HCT116 (cell line): ENCODE measurements around the gene TUT4. TPM values are rescaled to one million over a fixed set of nuclear protein-coding genes. Genes with fewer than 3 reads are reported as not detected.

ENCODE experiments used
- ATAC-seq: fragments of 200-7000 bp; cut with Tn5 transposase; 2 replicates; pipeline ENCODE4 v1.9.1; 2020; ENCODE audit warnings: mild to moderate bottlenecking, moderate library complexity
- BruUV-seq: library from RNA; stranded (reverse); fragments of 400-500 nt; replicated peaks from 2 replicates; lab custom pipeline; 2021; lab: Mats Ljungman, UMichigan
- CTCF ChIA-PET: fragments of 300-600 bp; sonication (Branson Sonifier 250); formaldehyde crosslinking; loops from one replicate; lab custom pipeline; 2021; ENCODE audit warnings: antibody characterized with exemption; lab: Charles Lee
- POLR2A ChIA-PET: fragments of 300-600, 350-600 bp; sonication (Branson Sonifier 250); formaldehyde crosslinking; loops from one replicate; lab custom pipeline; 2021; ENCODE audit warnings: antibody characterized with exemption; lab: Charles Lee
- RAD21 ChIA-PET, 2 experiments: fragments of 300-600 bp; sonication (Branson Sonifier 250); formaldehyde crosslinking; loops; one replicate each; lab custom pipeline; 2023; ENCODE audit warnings: low total read pairs in 2 of 2; ENCODE audit not compliant: uncharacterized antibody in 2 of 2, unreplicated experiment in 2 of 2, low non-redundant PET in 1 of 2; lab: Charles Lee
- DNase-seq: peaks from one replicate; pipeline ENCODE4 v3.0.0-alpha.2; 2010; ENCODE audit warnings: low read depth, low spot score
- H2AFZ ChIP-seq: fragments of 200-600 bp; shearing (Covaris generic), sonication (generic); 2 replicates; pipeline ENCODE4 v1.6.1; 2017; ENCODE audit warnings: low read depth, mixed run types, mixed read lengths, antibody characterized with exemption, low read length; ENCODE audit not compliant: poor library complexity, severe bottlenecking
- H3K27ac ChIP-seq: 2 replicates; pipeline ENCODE4 v1.5.1; 2012; ENCODE audit warnings: low read depth, low read length
- H3K27me3 ChIP-seq: fragments of 200-600 bp; sonication (generic); 2 replicates; pipeline ENCODE4 v1.6.1; 2016; ENCODE audit warnings: mixed run types, low read length, mixed read lengths; ENCODE audit not compliant: insufficient read depth
- H3K36me3 ChIP-seq, 2 experiments: fragments of 200-500 bp in 1 of 2; fragments of 200-600 bp in 1 of 2; sonication (Bioruptor generic) in 1 of 2; sonication (generic) in 1 of 2; 2 replicates each; pipeline versions ENCODE4 v1.5.1 to v1.6.1; 2014 to 2016; ENCODE audit warnings: low read length in 2 of 2, inconsistent platforms in 1 of 2, mixed read lengths in 1 of 2, mixed run types in 1 of 2; ENCODE audit not compliant: insufficient read depth in 2 of 2, control insufficient read depth in 1 of 2
- H3K4me1 ChIP-seq, 2 experiments: fragments of 200-600 bp in 1 of 2; sonication (generic) in 1 of 2; 2 replicates each; pipeline versions ENCODE4 v1.5.1 to v1.6.1; 2012 to 2017; ENCODE audit warnings: low read length in 2 of 2, inconsistent platforms in 1 of 2, mild to moderate bottlenecking in 1 of 2, mixed read lengths in 1 of 2, mixed run types in 1 of 2, moderate library complexity in 1 of 2; ENCODE audit not compliant: insufficient read depth in 2 of 2, control insufficient read depth in 1 of 2
- H3K4me2 ChIP-seq: fragments of 200-600 bp; sonication (generic); 2 replicates; pipeline ENCODE4 v1.6.1; 2017; ENCODE audit warnings: mixed run types, low read length, mixed read lengths
- H3K4me3 ChIP-seq, 2 experiments: fragments of 200-600 bp in 1 of 2; sonication (generic) in 1 of 2; replicated peaks in 1 of 2; 2 replicates each; pipeline ENCODE4 v1.5.1; 2011 to 2016; ENCODE audit warnings: low read length in 2 of 2, control low read depth in 1 of 2, low read depth in 1 of 2, mild to moderate bottlenecking in 1 of 2, mixed read lengths in 1 of 2, mixed run types in 1 of 2
- H3K79me2 ChIP-seq: fragments of 200-600 bp; sonication (generic); 2 replicates; pipeline ENCODE4 v1.6.1; 2017; ENCODE audit warnings: mild to moderate bottlenecking, mixed run types, low read length, moderate library complexity, mixed read lengths; ENCODE audit not compliant: insufficient read depth
- H3K9ac ChIP-seq: fragments of 200-600 bp; sonication (generic); 2 replicates; pipeline ENCODE4 v1.6.1; 2016; ENCODE audit warnings: low read length, mixed read lengths
- H3K9me2 ChIP-seq: fragments of 200-600 bp; sonication (generic), shearing (Covaris generic); 2 replicates; pipeline ENCODE4 v1.6.1; 2017; ENCODE audit warnings: mixed run types, mild to moderate bottlenecking, moderate library complexity; ENCODE audit not compliant: insufficient read depth
- H3K9me3 ChIP-seq, 2 experiments: fragments of 200-500 bp in 1 of 2; fragments of 200-600 bp in 1 of 2; sonication (Bioruptor generic) in 1 of 2; sonication (generic) in 1 of 2; 2 replicates each; pipeline ENCODE4 v1.6.1; 2014 to 2017; ENCODE audit warnings: low read length in 2 of 2, mixed read lengths in 2 of 2, inconsistent platforms in 1 of 2, low read depth in 1 of 2, mild to moderate bottlenecking in 1 of 2, mixed run types in 1 of 2, moderate library complexity in 1 of 2; ENCODE audit not compliant: control insufficient read depth in 1 of 2, insufficient read depth in 1 of 2
- H4K20me1 ChIP-seq: fragments of 200-600 bp; sonication (generic), shearing (Covaris generic); 2 replicates; pipeline ENCODE4 v1.6.1; 2017; ENCODE audit warnings: mixed run types, mild to moderate bottlenecking, moderate library complexity; ENCODE audit not compliant: insufficient read depth
- CEBPB ChIP-seq: IDR thresholded peaks from 2 replicates; pipeline ENCODE4 v1.6.1; 2012; ENCODE audit warnings: low read depth
- CTCF ChIP-seq, 3 experiments: fragments of 200-600 bp in 1 of 3; sonication (generic) in 1 of 3; IDR thresholded peaks in 2 of 3; conservative IDR thresholded peaks in 1 of 3; 2 replicates each; pipeline ENCODE4 v1.5.1; 2012 to 2017; ENCODE audit warnings: low read depth in 2 of 3, low read length in 2 of 3, antibody characterized with exemption in 1 of 3, borderline replicate concordance in 1 of 3, control low read depth in 1 of 3, mild to moderate bottlenecking in 1 of 3, mixed read lengths in 1 of 3, mixed run types in 1 of 3, moderate library complexity in 1 of 3; ENCODE audit not compliant: insufficient read depth in 1 of 3
- ELF1 ChIP-seq: IDR thresholded peaks from 2 replicates; pipeline ENCODE4 v1.6.1; 2012; ENCODE audit warnings: low read depth, borderline replicate concordance
- POLR2A ChIP-seq: IDR thresholded peaks from 2 replicates; pipeline ENCODE4 v1.7.0; 2011; ENCODE audit warnings: borderline replicate concordance; ENCODE audit not compliant: insufficient read depth, insufficient read length; ENCODE audit errors: extremely low read depth
- RAD21 ChIP-seq: IDR thresholded peaks from 2 replicates; pipeline ENCODE4 v1.6.1; 2012; ENCODE audit warnings: low read depth, mild to moderate bottlenecking
- SIN3A ChIP-seq: IDR thresholded peaks from 2 replicates; pipeline ENCODE4 v1.6.1; 2012; ENCODE audit warnings: low read depth
- SP1 ChIP-seq: IDR thresholded peaks from 2 replicates; pipeline ENCODE4 v1.6.1; 2012; ENCODE audit warnings: low read depth
- ZNF274 ChIP-seq: fragments of 200-500 bp; sonication (Bioruptor generic); IDR thresholded peaks from 2 replicates; pipeline ENCODE4 v1.6.1; 2014; ENCODE audit warnings: mild to moderate bottlenecking, low read depth, low read length, inconsistent platforms
- intact Hi-C: fragments of 100-400 bp; cut with micrococcal nuclease; formaldehyde crosslinking; loops from 2 replicates; pipeline ENCODE4 v1.10.0; 2022
- total RNA-seq: library from RNA; stranded (reverse); gene quantifications from one replicate; pipeline ENCODE4 v1.2.1, GENCODE V29; 2021; ENCODE audit not compliant: unreplicated experiment
- TF ChIP-seq, protein P1 (sequence below): IDR thresholded peaks from 2 replicates; pipeline ENCODE4 v1.6.1; 2012

Gene TUT4
- total RNA-seq, 1 experiment from 2014 or later, result 50.0 TPM

DNA sequence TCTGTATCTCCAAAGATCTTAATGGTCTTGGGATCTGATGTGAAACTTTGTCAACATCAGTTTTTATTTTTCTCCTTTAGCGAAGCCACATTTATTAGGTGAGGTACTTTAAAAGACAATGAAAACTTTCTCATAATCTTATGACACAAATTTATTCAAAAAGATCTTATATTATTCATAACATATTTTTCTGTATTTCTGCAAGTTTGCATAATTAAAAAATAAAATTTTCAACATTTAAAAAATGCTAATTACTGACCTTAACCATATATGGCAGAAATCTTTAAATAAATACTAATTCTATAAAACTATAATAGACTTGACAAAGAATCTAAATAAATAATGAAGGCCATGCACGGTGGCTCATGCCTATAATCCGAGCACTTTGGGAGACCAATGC lies 75.9 kb downstream of the TUT4 start:
- ChIA-PET CTCF (no interaction called here), POLR2A (no interaction called here)

More for the DNA sequence above, 75.9 kb downstream of the TUT4 start:
- Histone ChIP-seq H3K4me3 (no peak overlapping the region), H3K79me2 (no peaks in the 10 kb centered on the region), H3K27me3 (no peaks in the 10 kb centered on the region)
- no peak for TF ChIP-seq ELF1
- TF ChIP-seq SIN3A, result no peak
- TF ChIP-seq, protein P1, sequence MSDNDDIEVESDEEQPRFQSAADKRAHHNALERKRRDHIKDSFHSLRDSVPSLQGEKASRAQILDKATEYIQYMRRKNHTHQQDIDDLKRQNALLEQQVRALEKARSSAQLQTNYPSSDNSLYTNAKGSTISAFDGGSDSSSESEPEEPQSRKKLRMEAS, result no peak
- TF ChIP-seq CTCF (IDR thresholded peaks at IDR 0.05 in 2 of 3, conservative IDR thresholded peaks at IDR 0.05 in 1 of 3; ENCODE audit: borderline replicate concordance in 1 of 3, insufficient read depth in 1 of 3, low read depth in 2 of 3, low read length in 2 of 3), result no peak
- no peak for TF ChIP-seq SP1
- TF ChIP-seq ZNF274, result no peak
- TF ChIP-seq POLR2A, result no peak
- no peak for TF ChIP-seq CEBPB
- TF ChIP-seq RAD21, result no peak
- TF ChIP-seq, all 23 proteins: peak for 0
- H3K9ac ChIP-seq, result no peak overlapping the region
- no peaks in the 10 kb centered on the region for H3K4me1 ChIP-seq
- no peak overlapping the region for H3K4me2 ChIP-seq
- intact Hi-C loops, result no loop called here
- peaks cover 0 to 2% of the 10 kb centered on the region in 2 experiments; a peak in 2 of 4 replicates for H3K36me3 ChIP-seq
- H3K27ac ChIP-seq, result no peak overlapping the region
- DNase-seq, result no peak
- RAD21 ChIA-PET, result no interaction called here
- no peaks in the 10 kb centered on the region; the same call in 1 of the 2 replicates for H4K20me1 ChIP-seq
- H3K9me2 ChIP-seq, result no peaks in the 10 kb centered on the region
- BruUV-seq, result no TSS peak
- no peaks in the 10 kb centered on the region for H3K9me3 ChIP-seq
- no peak overlapping the region for H2AFZ ChIP-seq
- ATAC-seq, result no peak
